Ecto neural progenitor cell (in vitro differentiated cells): ENCODE results near the gene PLXNA3.

ENCODE experiments used
- DNase-seq: peaks from one replicate; pipeline ENCODE4 v3.0.0-alpha.2; 2018; ENCODE audit warnings: low spot score

PLXNA3 gene

GRCh38 chrX:154435171-154435733 is 22.8 kb upstream of the PLXNA3 start:
- no peak for DNase-seq

DNA sequence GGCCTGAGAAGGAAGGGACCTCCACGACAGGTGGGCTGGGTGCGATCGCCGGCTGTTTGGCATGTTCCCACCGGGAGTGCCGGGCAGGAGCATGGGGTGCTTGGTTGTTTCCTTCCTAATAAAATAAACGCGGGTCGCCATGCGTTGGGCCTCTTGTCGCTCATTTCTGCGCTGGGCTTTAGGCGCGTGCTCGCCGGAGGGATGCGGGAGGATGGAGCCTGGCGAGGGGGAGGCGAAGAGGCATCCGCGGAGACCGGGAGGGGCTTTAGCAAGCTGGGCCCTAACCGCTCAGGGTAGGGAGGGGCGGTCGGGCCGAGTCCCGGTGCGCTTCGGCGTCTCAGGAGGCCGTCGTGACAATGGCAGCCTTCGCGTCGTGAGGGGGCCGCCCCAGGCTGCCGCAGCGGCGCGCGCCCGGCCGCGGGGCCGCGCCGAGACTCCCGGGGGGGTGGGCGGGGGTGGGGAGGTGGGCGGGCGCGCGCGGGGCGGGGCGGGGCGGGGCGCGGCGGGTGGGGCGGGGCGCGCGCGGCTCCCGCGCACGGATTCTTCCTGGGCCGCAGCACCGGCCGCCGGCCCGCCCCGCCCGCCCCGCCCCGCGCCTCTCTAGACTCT is 21.6 kb upstream of the PLXNA3 start:
- DNase-seq = peak; percentile 64

- peak; percentile 71 for DNase-seq
These were observed 20.9 kb upstream of the PLXNA3 start, which contains the start of gene GDI1 for GRCh38 chrX:154436983-154437752. Gene GDI1, plus strand, starts transcription at chrX:154437154. Its CDS starts 101 bp downstream, at chrX:154437255.

DNA sequence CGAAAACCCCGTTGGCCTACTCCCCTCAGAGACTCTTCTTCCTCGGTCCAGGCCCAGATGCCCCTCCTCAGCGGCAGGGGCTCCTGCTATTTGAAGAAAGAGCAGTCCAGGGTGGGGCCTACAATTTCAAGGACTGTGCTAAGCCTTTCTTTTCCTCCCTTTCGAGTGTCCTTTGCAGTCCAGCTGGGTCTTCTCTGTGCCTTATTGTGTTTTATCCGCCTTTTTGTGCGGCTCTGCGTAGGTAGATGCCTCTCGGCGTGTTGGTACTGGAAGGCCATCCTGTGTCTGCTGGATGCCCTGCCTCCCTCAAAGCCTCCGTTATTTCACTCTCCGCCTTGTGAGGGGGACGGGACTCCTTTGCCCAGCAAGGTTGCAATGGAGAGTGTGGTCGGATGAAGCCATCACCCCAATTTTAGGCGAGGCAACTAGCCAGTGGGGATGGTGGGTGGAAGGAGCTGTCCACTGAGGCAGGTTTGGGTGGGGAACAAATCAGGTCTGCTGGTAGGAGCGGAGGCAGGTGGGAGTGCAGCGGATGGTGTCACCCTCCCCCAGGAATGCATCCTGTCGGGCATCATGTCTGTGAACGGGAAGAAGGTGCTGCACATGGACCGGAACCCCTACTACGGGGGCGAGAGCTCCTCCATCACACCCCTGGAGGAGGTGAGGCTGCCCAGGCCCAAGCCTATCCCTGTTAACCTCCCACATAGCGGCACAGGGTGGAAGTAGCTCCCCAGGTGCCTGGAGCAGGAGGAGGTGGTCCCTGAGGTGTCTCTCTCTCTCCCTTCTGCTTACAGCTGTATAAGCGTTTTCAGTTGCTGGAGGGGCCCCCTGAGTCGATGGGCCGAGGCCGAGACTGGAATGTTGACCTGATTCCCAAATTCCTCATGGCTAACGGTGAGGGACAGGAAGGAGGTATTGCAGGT is 19.8 kb upstream of the PLXNA3 start:
- DNase-seq = no peak

DNA sequence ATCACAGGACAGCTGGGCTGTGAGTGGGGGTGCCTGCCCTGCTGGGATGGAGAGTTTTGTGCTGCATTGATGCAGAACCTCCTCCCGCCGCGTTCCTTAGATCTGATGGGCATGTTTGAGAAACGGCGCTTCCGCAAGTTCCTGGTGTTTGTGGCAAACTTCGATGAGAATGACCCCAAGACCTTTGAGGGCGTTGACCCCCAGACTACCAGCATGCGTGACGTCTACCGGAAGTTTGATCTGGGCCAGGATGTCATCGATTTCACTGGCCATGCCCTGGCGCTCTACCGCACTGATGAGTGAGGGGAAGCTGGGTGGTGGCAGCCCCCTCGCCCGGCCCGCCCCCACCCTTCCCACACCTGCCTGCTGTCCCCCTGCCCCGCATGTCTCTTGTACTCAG is 18.2 kb upstream of the PLXNA3 start:
- DNase-seq = no peak

GRCh38 chrX:154440623-154441357 is 17.3 kb upstream of the PLXNA3 start:
- DNase-seq = no peak

- DNase-seq = no peak
These were observed 16.5 kb upstream of the PLXNA3 start for GRCh38 chrX:154441564-154441963.

DNA sequence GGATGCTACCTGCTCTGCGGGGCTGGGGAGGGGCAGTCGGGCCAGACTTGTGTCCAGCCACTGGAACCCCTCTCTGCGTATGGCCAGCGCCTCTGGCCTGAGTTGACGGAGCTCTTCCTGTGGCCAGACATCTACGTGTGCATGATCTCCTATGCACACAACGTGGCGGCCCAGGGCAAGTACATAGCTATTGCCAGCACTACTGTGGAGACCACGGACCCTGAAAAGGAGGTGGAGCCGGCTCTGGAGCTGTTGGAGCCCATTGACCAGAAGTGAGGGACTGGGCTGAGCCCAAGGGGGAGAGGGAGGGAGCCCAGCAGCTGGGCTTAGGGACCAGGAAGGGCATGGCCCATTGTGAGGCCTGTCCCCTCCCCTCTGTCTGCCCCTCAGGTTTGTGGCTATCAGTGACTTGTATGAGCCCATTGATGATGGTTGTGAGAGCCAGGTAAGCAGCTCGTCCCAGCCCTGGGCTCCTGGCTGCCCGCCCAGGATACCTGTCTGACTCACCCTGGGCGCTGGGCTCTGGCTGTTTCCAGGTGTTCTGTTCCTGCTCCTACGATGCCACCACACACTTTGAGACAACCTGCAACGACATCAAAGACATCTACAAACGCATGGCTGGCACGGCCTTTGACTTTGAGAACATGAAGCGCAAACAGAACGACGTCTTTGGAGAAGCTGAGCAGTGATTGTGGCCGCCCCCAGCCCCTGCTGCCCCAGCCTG is 15.9 kb upstream of the PLXNA3 start:
- no peak for DNase-seq

DNA sequence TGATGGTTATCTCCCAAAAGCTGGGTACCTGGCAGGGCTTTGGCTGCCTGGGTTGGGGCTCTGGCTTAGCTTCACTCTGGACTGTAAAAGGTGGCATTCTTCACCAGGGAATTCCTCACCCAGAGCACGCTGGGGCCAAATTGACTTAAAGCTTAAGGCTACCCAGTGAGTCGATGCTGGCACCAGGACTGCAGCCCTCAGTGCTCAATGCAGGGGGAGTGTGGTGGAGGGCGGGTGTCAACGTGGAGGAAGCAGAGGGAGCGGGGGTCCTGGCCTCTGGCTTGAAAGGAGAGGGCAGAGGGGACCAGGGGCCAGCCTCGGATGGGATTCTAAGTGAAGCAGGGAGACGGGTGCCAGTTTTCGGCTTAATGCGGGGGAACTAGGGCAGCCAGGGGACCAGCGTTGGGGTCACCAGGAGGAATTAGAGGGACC is 14.6 kb upstream of the PLXNA3 start:
- DNase-seq = no peak

DNA sequence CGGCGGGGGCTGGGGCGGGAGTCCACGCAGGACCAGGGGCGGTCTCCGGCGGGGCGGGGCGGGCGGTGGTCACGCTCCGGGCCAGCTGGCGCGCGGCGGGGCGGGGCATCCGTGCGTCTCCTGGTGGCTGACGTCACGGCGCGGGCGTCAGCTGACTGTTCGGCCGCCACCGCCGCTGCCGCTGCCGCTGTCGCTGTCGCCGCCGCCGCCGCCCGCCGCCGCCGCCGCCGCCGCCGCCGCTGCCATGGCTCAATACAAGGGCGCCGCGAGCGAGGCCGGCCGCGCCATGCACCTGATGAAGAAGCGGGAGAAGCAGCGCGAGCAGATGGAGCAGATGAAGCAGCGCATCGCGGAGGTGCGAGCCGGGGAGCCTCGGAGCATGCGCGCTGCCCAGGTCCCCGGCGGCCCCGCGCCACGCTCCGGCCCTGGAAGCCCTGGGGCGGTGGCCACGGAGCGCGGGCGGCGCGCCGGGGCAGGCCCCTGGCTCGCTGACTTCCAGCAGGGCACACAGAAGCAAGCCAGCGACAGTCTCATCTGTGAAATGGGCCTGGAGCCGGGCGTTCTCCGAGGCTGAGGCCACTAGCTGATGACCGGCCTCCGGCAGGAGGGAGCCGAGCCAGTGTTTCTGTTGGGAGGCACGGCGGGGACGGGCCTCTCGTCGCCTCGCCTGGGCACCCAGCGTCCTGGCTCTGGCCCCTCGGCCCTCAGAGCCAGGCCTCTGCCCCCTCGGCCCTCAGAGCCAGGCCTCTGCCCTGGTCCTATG is 13.9 kb upstream of the PLXNA3 start, which contains the start of gene FAM50A:
FAM50A (plus strand) TSS at position 150 of the 763 bp plus-strand sequence; CDS start at position 245, 95 bp downstream.
- DNase-seq = peak; percentile 78

GRCh38 chrX:154444755-154445246 is 13.3 kb upstream of the PLXNA3 start:
- DNase-seq = no peak

- no peak for DNase-seq
These were observed 12.3 kb upstream of the PLXNA3 start for GRCh38 chrX:154445776-154446175.

GRCh38 chrX:154446430-154446829 is 11.7 kb upstream of the PLXNA3 start:
- no peak for DNase-seq

DNA sequence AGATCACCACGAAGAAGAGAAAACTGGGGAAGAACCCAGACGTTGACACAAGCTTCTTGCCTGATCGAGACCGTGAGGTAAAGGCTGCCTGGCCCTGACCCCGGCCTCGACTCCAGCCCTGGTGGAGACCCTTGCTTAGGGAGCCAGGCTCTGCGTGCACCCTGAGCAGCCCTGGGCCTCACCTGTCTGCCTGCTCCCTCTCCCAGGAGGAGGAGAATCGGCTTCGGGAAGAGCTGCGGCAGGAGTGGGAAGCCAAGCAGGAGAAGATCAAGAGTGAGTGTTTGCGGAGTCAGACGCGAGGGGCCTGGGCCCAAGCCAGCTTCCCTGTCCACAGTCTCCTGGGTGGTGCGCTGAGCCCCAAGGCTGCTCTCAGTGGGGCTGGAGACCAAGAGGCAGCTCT is 9.6 kb upstream of the PLXNA3 start:
- DNase-seq = no peak

DNA sequence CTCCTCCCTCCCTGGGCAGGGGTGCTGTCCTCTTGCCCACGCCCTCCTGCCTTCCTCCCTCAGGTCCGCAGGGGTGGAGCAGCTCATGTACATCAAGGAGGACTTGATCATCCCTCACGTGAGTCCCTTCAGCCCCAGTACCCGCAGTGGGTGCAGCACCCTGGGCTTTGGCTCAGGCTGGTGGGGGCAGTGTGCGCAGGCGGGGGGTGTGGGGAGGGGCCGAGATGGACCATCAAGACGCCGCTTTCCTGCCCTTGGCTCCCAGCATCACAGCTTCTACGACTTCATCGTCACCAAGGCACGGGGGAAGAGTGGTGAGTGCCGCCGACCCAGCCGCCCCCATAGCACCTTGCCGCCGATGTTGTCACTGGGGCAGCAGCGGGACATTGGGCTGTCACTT is 8.5 kb upstream of the PLXNA3 start:
- no peak for DNase-seq

DNA sequence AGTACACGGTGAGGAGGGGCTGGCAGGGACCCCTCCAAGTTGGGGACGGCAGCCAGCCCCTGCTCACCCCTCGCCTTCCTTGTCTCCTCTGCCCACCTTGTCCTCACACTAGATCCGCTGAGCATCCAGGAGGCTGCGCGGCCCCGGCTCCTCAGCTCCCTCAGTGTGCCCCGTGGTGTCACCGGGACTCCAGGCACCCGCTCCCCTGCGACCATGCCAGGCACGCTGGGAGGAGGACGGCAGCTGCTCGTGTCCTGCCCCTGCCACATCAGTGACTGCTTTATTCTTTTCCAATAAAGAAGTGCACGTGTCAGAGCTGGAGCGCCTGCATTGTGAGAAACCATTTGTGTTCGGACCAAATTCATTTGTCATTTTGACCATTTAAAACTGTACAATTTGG is 7.8 kb upstream of the PLXNA3 start:
- no peak for DNase-seq

- DNase-seq = no peak
These were observed 5.3 kb upstream of the PLXNA3 start for GRCh38 chrX:154452823-154453222.

- DNase-seq = no peak
These were observed 478 bp upstream of the PLXNA3 start for GRCh38 chrX:154457491-154458115.
